Hepatocyte (in vitro differentiated cells): ENCODE results near the gene ZNF664.

Source experiments
- EZH2 ChIP-seq: fragments of 200-600 bp; sonication (generic); IDR thresholded peaks from 2 replicates; pipeline ENCODE4 v1.6.1; 2016; ENCODE audit warnings: antibody characterized with exemption, mild to moderate bottlenecking, borderline replicate concordance
- TF ChIP-seq, protein P1 (sequence below): fragments of 200-600 bp; sonication (generic); IDR thresholded peaks from 2 replicates; pipeline ENCODE4 v1.5.1; 2016; ENCODE audit warnings: antibody characterized with exemption, mild to moderate bottlenecking; ENCODE audit not compliant: poor library complexity

- TF ChIP-seq, protein P1, sequence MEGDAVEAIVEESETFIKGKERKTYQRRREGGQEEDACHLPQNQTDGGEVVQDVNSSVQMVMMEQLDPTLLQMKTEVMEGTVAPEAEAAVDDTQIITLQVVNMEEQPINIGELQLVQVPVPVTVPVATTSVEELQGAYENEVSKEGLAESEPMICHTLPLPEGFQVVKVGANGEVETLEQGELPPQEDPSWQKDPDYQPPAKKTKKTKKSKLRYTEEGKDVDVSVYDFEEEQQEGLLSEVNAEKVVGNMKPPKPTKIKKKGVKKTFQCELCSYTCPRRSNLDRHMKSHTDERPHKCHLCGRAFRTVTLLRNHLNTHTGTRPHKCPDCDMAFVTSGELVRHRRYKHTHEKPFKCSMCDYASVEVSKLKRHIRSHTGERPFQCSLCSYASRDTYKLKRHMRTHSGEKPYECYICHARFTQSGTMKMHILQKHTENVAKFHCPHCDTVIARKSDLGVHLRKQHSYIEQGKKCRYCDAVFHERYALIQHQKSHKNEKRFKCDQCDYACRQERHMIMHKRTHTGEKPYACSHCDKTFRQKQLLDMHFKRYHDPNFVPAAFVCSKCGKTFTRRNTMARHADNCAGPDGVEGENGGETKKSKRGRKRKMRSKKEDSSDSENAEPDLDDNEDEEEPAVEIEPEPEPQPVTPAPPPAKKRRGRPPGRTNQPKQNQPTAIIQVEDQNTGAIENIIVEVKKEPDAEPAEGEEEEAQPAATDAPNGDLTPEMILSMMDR: no peak
- TF ChIP-seq EZH2: no peak
Observed at GRCh38 chr12:123928274-123928865, 44.6 kb upstream of the ZNF664 start.
